Transverse colon (tissue), 4 donors: Measurements from ENCODE around the gene ALK. TPM values are rescaled to one million over a fixed set of nuclear protein-coding genes. Genes with fewer than 3 reads are reported as not detected.

Experiments used
- DNase-seq: peaks from one replicate; pipeline ENCODE4 v3.0.0-alpha.2; 2019
- H3K27ac ChIP-seq, 4 donors: fragments of 200-600 bp; sonication (generic); 2 replicates each; pipeline ENCODE4 v1.5.1; 2016 to 2018; ENCODE audit warnings: inconsistent platforms in 4 of 4
- H3K27me3 ChIP-seq: fragments of 200-600 bp; sonication (generic); 2 replicates; pipeline ENCODE4 v1.5.1; 2017; ENCODE audit warnings: inconsistent platforms
- H3K36me3 ChIP-seq, 4 donors: fragments of 200-600 bp; sonication (generic); 2 replicates each; pipeline ENCODE4 v1.5.1; 2017 to 2019; ENCODE audit warnings: inconsistent platforms in 4 of 4
- H3K4me1 ChIP-seq, 4 donors: fragments of 200-600 bp; sonication (generic); 2 replicates each; pipeline ENCODE4 v1.5.1; 2017 to 2020; ENCODE audit warnings: inconsistent platforms in 4 of 4
- H3K4me3 ChIP-seq, 4 donors: fragments of 200-600 bp; sonication (generic); 1 replicate in 1 of 4; 2 replicates in 3 of 4; pipeline versions ENCODE4 v1.5.1 to v1.6.1; 2017 to 2019; ENCODE audit warnings: inconsistent platforms in 4 of 4
- H3K9me3 ChIP-seq, 2 donors: fragments of 200-600 bp; sonication (generic); 2 replicates each; pipeline ENCODE4 v1.5.1; 2017 to 2019; ENCODE audit warnings: inconsistent platforms in 2 of 2
- EP300 ChIP-seq: sonication (generic); formaldehyde crosslinking; IDR thresholded peaks from one replicate; pipeline ENCODE4 v1.6.1; 2017; ENCODE audit warnings: antibody characterized with exemption, low read depth
- POLR2A ChIP-seq: fragments of 450-650 bp; IDR thresholded peaks from one replicate; pipeline ENCODE4 v1.6.1; 2016; ENCODE audit warnings: antibody characterized with exemption, mild to moderate bottlenecking, moderate library complexity
- POLR2AphosphoS5 ChIP-seq, 3 donors: sonication (generic); formaldehyde crosslinking; IDR thresholded peaks; one replicate each; pipeline ENCODE4 v1.6.1; 2016; ENCODE audit warnings: antibody characterized with exemption in 3 of 3
- WGBS, 2 donors: methylation state at CpG; one replicate each; pipeline ENCODE4 v1.1.5; 2018; ENCODE audit warnings: low coverage in 1 of 2; 5-methylcytosine and 5-hydroxymethylcytosine counted together
- in situ Hi-C, 4 donors: fragments of 200-750 bp; cut with MboI; loops; one replicate each; pipeline versions ENCODE4 v1.15.0 to v1.15.1; 2017; ENCODE audit warnings: low sequenced_read_pairs in 3 of 4, low pct_ligation_motif_present in 1 of 4, low pct_unique_long_range_greater_than_20kb in 1 of 4
- intact Hi-C: fragments of 100-400 bp; cut with DNase I; formaldehyde crosslinking; loops from one replicate; pipeline ENCODE4 v1.15.1; 2023; ENCODE audit warnings: low total_unique reads
- total RNA-seq, 4 donors: library from RNA; depleted of rRNA; stranded (reverse); fragments of >200 nt; gene quantifications; one replicate each; pipeline ENCODE4 v1.1.0, GENCODE V29; 2016
- TF ChIP-seq, protein P1 (sequence below), 5 experiments: fragments of 200-600 bp in 3 of 5; fragments of 450-650 bp in 2 of 5; sonication (generic) in 3 of 5; IDR thresholded peaks; 1 replicate in 2 of 5; 2 replicates in 3 of 5; pipeline ENCODE4 v1.5.1; 2016 to 2017; ENCODE audit warnings: antibody characterized with exemption in 5 of 5, inconsistent platforms in 3 of 5, mild to moderate bottlenecking in 2 of 5, moderate library complexity in 1 of 5

Gene ALK
- total RNA-seq, 4 donors from 2014 or later = 0.32 to 0.82 TPM; not detected in 2

DNA sequence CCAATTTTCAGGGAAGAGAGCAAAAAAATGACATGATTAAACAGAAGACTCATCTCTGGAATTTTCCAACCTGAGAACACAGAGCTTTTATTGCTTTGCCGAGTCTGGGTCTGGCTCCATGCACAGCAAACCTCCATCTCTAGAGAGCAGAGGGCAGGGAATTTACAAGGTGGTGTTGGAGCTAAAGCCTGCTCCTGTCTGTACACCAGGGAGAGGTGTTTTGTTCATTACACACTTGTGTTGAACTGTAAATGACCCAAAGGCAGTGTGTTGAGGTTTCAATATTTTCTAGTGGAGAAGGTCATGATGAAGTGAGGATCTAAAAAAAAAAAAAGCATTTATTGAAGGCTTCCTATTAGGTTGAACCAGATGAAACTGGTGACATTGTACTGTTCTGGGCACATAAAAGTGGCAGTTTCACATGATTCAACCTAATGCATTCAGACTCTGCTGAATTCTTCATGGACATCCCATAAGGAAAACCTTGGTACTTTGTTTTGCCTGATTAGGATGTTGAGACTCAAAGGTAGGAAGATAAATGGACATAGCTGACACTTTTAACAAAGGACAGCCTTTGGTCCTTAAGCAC, 567.9 kb downstream of the ALK start:
- intact Hi-C loops = no loop called here
- Histone ChIP-seq H3K9me3 (no peaks in the 10 kb centered on the region), H3K4me3 (no peak overlapping the region), H3K4me1 (no peaks in the 10 kb centered on the region), H3K27ac (no peak overlapping the region), H3K27me3 (no peaks in the 10 kb centered on the region), H3K36me3 (no peaks in the 10 kb centered on the region)
- DNase-seq = no peak
- TF ChIP-seq, protein P1, sequence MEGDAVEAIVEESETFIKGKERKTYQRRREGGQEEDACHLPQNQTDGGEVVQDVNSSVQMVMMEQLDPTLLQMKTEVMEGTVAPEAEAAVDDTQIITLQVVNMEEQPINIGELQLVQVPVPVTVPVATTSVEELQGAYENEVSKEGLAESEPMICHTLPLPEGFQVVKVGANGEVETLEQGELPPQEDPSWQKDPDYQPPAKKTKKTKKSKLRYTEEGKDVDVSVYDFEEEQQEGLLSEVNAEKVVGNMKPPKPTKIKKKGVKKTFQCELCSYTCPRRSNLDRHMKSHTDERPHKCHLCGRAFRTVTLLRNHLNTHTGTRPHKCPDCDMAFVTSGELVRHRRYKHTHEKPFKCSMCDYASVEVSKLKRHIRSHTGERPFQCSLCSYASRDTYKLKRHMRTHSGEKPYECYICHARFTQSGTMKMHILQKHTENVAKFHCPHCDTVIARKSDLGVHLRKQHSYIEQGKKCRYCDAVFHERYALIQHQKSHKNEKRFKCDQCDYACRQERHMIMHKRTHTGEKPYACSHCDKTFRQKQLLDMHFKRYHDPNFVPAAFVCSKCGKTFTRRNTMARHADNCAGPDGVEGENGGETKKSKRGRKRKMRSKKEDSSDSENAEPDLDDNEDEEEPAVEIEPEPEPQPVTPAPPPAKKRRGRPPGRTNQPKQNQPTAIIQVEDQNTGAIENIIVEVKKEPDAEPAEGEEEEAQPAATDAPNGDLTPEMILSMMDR (IDR thresholded peaks at IDR 0.05) = no peak
- TF ChIP-seq POLR2AphosphoS5 (IDR thresholded peaks at IDR 0.05) = no peak
- no peak for TF ChIP-seq POLR2A
- no peak for TF ChIP-seq EP300
- in situ Hi-C loops = no loop called here
- WGBS, 2 donors = 63 to 80% methylated on average over 1 of the region's 1 CpG

DNA sequence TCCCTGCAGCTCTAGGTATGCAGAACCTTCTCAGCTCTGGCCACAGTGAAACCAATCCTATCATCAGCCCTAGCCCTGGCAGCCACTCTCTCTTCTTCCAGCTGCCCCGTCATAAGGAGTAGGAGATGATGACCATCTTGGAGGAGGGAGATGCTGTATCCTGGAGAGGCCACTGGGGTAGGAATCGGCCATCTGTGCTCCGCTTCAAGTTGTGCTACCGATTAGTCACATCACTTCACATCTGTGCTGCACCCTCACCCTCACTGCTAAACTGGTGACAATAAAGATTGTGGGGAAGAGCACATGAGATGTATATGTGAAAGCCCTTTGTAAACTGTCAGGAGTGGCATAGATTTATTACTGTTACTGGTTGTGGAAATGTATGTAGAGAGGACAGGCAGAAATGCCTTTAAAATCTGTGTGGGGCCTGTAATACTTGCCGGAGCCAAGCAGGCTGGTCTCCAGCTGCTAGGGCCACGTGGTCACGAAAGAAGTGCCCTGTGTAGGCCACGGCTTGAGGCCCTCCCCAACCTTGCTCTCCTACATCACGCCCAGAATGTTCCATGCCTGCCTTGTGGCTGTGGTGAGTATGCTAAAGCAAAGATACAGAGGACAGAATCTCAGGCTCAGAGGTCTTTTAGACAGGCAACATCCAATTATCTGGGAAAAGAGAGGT, 569.3 kb downstream of the ALK start:
- in situ Hi-C loops = no loop called here
- no peak for DNase-seq

DNA sequence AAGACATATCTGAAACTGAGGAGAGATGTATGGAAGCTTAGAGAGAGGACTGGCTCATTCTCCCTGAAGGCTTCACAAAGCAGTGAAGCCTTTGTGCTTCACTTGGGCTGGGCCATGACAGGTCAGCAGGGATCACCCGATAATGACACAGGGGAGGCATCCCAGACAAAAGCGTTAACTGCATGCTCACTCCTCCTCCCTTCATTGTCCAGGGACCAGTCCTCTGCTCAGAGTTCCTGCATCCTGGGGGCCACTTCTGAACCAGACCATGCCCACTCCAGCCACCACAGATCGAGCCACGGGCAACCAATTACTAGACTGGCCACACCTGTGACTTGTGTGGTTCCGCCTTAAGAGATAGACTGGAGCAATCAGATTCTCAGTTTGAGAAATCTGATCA, 570.1 kb downstream of the ALK start:
- no peaks in the 10 kb centered on the region for H3K4me1 ChIP-seq
- intact Hi-C loops = no loop called here
- H3K27me3 ChIP-seq = no peaks in the 10 kb centered on the region
- in situ Hi-C loops = no loop called here
- no peaks in the 10 kb centered on the region for H3K9me3 ChIP-seq
- WGBS, 2 donors = 78% methylated on average over 5 of the region's 5 CpGs; no CpG with 5 or more reads in 1 of the 2 donors
- no peak for TF ChIP-seq EP300
- no peak for TF ChIP-seq POLR2A
- TF ChIP-seq POLR2AphosphoS5 (IDR thresholded peaks at IDR 0.05) = no peak
- TF ChIP-seq, protein P1 (IDR thresholded peaks at IDR 0.05) = no peak
- no peak overlapping the region for H3K4me3 ChIP-seq
- no peaks in the 10 kb centered on the region for H3K36me3 ChIP-seq
- H3K27ac ChIP-seq = no peak overlapping the region
- DNase-seq = no peak

More for the DNA sequence above, 569.3 kb downstream of the ALK start:
- no peaks in the 10 kb centered on the region for H3K27me3 ChIP-seq
- H3K4me1 ChIP-seq = no peaks in the 10 kb centered on the region
- intact Hi-C loops = no loop called here
- TF ChIP-seq, protein P1 (IDR thresholded peaks at IDR 0.05) = no peak
- TF ChIP-seq EP300 = no peak
- TF ChIP-seq POLR2AphosphoS5 (IDR thresholded peaks at IDR 0.05) = no peak
- no peak for TF ChIP-seq POLR2A
- no peak overlapping the region for H3K4me3 ChIP-seq
- no peaks in the 10 kb centered on the region for H3K36me3 ChIP-seq
- H3K27ac ChIP-seq = no peak overlapping the region
- H3K9me3 ChIP-seq = no peaks in the 10 kb centered on the region
- WGBS, 2 donors = 70% methylated on average over 9 of the region's 9 CpGs; no CpG with 5 or more reads in 1 of the 2 donors

DNA sequence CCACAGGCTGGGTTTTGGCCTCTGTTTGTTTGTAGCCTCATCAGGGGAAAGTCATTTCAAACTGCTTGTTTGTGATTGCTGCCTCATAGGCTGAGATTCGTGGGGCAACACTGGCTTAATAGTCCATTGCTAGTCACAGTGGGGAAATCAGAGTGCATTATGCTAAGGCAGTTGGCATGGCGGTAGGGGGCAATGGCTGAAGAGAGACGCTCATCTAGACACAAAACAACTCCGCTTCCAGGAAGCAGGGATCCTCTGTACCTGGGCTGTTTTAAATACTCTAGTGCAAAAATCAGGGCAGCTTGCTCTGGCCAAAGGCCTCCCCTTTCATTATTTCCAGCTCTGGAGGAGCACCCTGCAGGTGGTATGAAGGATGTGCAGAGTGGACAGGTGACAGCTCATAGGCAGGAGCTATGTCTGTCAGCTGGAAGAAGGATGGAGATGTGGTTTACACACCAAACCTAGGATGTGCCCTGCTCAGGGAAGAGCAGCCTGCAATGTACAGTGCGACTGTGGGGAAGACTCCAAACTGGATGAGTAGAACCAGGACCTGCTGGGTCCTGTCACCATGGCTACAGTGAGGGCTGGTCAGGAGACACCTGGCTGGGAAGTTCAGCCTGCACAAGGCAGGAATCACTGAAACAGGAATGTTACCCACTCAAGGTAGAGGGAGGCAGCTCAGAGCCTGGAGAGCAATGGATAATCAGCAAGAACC, 571.9 kb downstream of the ALK start:
- 84% methylated on average over 5 of the region's 5 CpGs; no CpG with 5 or more reads in 1 of the 2 donors for WGBS, 2 donors
- no peak for DNase-seq
- no peaks in the 10 kb centered on the region for H3K4me1 ChIP-seq
- H3K4me3 ChIP-seq = no peak overlapping the region
- intact Hi-C loops (no loop called here), in situ Hi-C loops (no loop called here)
- TF ChIP-seq EP300 = no peak
- TF ChIP-seq POLR2A = no peak
- TF ChIP-seq POLR2AphosphoS5 (IDR thresholded peaks at IDR 0.05) = no peak
- TF ChIP-seq, protein P1 (IDR thresholded peaks at IDR 0.05) = no peak
- no peaks in the 10 kb centered on the region for H3K36me3 ChIP-seq
- H3K9me3 ChIP-seq = no peaks in the 10 kb centered on the region
- H3K27ac ChIP-seq = no peak overlapping the region
- no peaks in the 10 kb centered on the region for H3K27me3 ChIP-seq
